ENCODE results near the gene TCF7L2.

Gene TCF7L2

DNA sequence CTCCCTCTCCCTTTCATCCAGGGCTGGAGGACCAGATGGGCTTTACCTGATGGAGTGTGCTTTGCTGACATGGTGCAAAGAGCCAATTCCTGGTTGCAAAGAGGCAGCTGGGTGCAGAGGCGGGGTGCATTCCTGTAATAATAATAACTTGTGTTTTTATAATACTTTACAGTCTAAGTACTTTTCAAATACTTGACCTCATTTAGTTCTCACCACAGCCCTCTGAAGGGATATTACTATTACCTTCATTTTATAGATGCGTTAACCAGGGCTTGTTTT lies 70.4 kb downstream of the TCF7L2 start:
- DNase-seq (ENCODE audit: insufficient read length, low spot score), result no peak
- FAIRE-seq, result no peak

DNA sequence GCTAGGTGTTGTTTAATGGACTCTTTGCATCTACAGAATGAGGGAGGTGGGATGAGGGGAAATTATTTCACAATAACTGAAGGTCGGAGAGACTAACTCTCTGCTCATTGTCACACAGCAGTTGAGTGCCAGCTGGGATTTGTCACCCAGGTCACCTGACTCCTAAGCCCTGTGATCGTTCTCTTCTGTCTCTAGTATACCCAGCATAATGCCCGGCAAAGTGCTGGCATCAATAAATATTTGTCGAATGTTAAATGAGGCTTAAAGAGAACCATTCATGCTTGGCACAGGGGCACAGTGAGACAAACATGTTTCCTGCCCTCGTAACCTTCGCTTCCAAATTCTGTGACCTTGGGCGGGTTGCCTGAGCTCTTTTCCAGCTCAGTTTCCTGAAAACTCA lies 70.8 kb downstream of the TCF7L2 start:
- DNase-seq (ENCODE audit: insufficient read length, low spot score) (no peak), FAIRE-seq (no peak)

DNA sequence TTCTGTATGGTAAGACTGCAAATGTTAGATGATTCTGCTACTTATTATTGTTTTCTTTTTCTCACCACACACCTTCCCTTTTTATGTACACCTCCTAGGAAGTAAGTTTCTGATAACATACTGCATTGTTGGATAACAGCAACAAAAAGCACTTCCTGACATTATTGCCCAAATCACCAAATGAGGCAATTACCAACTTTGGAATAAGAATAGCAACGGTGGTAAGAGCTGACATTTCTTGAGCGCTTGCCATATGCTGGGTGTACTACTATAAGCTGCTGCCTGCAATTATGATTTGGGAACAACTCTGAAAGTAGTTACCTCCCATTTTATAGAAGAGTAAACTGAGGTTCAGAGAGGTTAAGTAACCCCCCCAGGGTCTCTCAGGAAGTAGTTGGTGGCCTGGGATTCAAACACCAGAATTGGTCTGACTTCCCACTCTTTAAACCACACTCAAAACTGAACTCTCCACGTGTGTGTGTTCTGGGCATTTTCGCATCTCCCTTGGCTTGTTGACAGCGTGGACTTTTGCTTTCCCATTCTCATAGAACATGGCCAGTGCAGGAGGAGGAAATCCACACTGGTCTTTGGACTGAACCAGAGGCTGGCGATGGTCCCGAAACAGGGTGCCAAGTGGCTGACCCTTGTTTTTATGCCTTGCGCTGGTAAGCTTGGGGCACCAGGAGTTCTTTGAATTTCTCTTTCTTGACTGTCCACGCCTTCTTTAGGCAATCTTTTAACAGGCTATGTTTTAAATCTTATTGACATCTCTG lies 71.4 kb downstream of the TCF7L2 start:
- FAIRE-seq, result no peak
- no peak for DNase-seq (ENCODE audit: insufficient read length, low spot score)

DNA sequence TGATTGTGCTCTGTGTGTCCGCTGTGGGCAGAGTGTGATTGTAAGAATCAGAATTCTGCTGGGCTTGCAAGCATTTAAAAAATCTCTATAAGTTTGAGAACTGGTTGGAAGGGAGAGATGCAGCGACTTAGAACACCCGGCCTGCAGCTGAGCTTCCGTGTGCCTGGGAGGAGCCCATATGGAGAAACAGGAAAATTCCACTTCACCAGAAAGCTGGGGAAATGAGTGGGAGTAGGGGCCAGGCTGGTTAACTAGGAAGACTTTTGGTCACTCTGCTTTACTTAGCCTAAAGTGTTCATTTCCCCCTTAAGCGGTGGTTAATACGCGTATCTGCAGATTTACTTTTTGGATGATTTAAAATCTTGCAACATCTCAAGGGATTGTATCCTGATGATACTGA lies 72.2 kb downstream of the TCF7L2 start:
- DNase-seq (ENCODE audit: insufficient read length, low spot score), result no peak
- no peak for FAIRE-seq

DNA sequence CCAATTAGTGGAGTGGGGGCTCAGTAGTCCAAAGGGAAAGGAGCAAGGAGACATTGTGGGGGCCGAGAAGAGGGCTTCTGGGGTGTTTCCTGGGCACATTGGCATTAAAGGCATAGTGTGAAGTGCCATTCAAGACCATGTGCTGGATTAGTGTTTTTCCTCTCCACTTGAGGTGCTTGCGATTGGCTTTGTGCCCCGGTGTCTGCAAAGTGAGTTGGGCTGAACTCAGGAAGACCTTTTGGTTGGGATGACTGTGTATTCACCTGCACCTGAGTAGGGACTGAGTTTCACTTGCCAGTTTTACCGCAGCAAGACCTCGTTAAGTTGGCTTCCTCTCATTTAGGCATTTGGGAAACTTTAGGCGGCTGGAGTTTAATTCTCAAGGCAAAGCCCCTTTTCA lies 73.0 kb downstream of the TCF7L2 start:
- DNase-seq (ENCODE audit: insufficient read length, low spot score) (no peak), FAIRE-seq (no peak)

DNA sequence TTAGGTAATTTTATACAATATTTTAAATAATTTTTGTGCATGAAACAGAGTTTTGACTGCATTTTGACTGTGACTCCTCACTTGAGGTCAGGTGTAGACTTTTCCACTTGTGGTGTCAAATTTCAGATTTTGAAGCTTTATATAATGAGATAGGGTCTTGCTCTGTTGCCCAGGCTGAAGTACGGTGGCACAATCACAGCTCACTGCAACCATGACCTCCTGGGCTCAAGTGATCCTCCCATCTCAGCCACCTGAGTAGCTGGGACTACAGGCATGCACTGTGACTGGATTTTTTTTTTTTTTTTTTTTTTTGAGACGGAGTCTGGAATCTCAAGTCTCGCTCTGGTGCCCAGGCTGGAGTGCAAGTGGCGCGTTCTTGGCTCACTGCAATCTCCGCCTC lies 74.9 kb downstream of the TCF7L2 start:
- DNase-seq (ENCODE audit: insufficient read length, low spot score), result no peak
- no peak for FAIRE-seq

DNA sequence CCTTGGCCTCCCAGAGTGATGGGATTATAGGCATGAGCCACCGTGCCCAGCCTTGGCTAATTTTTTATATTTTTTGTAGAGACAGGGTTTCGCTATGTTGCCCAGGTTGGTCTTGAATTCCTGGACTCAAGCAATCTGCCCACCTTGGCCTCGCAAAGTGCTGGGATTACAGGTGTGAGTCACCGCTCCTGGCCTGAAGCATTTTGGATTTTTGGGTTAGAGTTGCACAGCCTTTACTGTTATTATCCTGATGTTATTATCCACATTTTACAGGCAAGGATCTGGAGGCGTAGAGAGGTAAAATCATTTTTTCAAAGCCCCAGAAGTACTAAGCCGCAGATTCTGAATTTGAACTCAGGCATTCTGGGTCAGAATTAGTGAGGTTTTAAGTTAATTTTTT lies 75.4 kb downstream of the TCF7L2 start:
- FAIRE-seq (no peak), DNase-seq (ENCODE audit: insufficient read length, low spot score) (no peak)

DNA sequence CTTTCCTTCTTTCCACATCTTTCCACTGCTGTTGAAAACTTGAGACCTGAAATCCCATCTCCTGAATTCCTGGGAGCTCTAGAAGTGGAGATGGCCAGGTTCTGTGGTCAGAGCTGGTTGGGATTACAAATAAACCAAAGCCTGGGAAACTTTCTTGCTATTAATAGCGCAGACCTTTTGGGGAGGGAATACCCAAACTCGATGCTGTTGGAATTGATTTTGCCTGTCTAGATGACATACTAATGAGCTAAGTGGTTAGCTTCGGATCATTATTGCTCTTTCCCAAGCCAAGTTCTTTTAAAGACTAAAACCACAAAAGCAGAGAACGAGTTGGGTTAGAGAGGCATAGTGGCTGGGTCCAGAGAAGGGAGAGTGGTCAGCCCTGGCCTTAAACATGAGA lies 76.6 kb downstream of the TCF7L2 start:
- DNase-seq (ENCODE audit: insufficient read length, low spot score), result no peak

DNA sequence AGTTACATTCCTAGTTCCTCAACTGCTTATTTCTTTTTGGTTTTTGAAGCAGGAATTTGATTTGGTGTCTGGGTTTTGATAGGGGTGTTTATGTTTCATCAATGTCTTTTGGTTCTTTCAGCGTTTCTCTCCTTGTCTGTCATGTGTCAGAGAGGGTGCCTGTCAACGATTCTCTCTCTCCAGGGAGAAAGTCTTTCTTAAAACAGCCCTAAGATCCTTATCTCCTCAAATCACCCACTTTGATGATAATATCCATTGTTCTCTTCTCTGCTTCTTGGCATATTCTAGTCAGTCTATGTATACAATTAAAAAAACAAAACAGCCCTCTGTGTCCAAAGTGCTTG lies 77.2 kb downstream of the TCF7L2 start:
- no peak for DNase-seq (ENCODE audit: insufficient read length, low spot score)
- FAIRE-seq, result no peak

More for the DNA sequence above, 76.6 kb downstream of the TCF7L2 start:
- FAIRE-seq, result no peak

DNA sequence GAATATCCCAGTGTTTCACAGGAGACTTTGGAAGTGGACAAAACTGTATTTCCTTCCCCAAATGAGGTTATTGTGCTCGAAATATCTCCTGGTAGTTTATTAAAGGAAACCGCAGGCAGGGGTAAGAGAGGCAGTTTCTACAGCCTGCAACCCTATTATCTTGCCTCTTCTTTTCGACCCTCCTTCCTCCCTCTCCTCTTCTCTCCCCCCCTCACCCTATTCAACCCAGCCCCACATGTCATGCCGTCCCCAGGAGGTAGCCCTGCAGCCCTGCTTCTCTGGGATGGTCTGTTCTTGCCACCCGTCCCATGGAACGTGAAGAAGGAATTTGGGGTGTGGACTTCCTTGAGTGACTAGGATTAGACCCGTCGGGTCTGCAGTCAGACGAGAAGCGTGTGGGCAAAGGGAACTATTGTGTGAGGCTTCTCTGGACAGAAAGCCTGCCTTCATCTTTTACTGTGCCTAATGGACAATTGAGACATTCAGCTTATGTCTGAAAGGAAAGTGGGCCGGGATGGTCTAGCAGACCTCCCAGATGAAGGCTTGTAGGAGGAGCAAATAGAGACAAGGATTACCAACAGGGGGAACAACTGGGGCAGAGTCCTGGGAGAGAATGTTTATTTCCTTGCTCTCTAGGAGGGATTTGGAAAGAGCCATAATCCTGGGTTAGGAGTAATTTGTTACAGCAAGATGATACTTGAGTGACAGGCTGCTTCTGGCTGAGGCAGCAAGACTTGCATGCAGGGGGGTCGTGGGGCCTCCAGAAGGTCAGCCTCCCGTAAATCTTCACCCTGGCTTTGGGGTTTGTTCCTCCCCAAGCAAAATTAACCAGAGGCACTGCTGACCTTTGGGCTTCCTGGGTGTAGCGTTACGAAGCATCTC lies 77.8 kb downstream of the TCF7L2 start:
- no peak for DNase-seq (ENCODE audit: insufficient read length, low spot score)
- no peak for FAIRE-seq

DNA sequence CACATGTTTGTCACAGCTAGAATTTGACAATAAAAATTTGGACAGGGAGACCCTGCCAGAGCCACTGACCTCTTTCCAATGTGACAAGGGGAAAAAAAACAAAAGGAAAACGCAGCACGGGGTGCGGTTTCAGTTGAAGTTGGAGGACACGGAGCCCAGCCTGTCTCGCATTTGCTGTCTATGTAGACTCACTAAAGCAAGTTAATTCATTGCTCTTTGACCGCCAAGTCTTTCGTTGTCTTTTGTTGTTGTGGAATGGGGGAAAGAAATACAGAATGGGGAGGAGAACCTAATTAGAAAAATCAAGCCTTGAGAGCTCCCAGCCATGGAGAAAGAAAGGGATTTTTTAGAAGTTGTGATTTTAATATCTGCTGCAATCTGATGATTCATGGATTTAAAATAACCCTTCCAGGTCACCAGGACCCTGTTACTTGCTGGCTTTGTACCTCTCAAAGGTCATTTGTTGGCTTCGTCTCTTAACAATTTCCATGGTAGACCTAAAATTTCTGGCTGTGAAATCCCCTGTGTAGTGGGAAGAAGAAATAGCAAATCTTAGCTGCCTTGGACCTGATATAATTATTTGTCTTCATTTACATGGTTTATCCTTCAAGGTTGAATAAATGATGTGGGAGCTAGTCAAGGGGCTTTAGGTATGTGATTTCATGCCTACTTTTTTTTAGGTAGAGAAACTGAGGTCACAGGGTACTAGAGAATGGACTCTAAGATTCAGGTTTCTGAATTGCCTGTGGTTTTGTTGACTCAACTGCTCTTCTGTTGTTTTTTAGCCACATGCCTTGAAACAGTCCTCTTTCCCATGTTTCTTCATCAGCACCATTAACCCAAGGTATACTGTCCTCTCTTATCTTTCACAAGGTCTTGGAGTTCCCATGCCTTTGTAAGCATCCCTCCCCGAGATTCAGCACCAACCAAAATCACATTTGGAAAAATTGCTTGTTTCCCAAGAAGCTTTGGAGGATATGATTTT lies 78.7 kb downstream of the TCF7L2 start:
- no peak for FAIRE-seq
- DNase-seq (ENCODE audit: insufficient read length, low spot score), result no peak

DNA sequence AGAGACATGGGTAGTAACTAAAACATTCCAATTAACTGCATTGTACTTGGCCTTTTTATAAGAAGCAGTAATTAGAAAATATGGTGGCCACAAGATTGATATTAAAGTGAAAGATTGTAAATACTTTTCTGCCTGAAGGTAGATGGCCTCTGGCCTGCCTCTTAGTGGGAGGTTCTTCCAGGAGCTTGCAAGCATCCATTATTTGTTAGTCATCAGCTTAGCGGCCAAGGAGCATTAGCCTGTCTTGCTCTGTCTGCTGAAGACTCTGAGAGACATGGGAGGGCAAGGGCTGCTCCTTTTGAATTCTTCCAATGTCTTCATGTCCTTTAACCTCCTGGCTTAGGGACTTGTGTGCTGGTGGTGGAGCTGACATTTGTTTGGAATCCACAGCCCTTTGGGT lies 80.4 kb downstream of the TCF7L2 start:
- DNase-seq (ENCODE audit: insufficient read length, low spot score) (no peak), FAIRE-seq (no peak)

DNA sequence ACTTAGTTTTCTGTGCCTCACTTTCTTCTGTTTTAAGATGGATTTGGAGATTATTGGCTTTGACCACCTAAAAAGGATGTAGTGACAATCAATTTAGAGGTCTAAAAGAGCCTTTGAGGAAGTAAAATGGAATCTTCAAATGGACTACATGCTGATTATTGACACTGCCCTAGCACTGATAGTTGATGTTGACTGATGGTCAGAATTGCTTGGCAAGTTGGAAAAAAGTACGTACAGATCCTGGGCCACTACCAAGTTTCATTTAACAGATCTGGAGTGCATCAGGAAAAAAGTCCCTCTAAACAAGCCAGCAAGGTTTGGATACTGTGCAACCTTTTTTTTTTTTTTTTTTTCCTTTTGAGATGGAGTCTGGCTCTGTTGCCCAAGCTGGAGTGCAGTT lies 81.1 kb downstream of the TCF7L2 start:
- DNase-seq (ENCODE audit: insufficient read length, low spot score) (no peak), FAIRE-seq (no peak)

DNA sequence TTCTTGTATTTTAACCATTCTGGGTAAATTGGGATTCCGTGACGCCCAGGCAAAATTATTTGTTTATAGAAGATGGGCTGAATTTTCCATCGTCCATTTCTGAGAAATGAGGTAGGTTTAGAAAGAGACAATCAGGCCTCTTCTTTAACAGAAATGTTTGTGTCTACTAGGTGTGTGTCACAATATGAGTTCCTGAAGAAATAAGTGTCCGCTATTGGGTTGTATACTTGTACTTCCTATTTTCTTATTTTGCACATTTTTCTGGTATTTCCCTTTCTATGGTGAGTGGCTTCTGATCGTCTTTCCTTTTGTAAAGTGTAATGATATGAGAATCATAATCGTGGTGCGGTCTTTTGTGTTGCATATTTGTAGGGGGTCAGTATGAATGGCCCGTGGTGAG lies 83.9 kb downstream of the TCF7L2 start:
- FAIRE-seq (no peak), DNase-seq (ENCODE audit: insufficient read length, low spot score) (no peak)

DNA sequence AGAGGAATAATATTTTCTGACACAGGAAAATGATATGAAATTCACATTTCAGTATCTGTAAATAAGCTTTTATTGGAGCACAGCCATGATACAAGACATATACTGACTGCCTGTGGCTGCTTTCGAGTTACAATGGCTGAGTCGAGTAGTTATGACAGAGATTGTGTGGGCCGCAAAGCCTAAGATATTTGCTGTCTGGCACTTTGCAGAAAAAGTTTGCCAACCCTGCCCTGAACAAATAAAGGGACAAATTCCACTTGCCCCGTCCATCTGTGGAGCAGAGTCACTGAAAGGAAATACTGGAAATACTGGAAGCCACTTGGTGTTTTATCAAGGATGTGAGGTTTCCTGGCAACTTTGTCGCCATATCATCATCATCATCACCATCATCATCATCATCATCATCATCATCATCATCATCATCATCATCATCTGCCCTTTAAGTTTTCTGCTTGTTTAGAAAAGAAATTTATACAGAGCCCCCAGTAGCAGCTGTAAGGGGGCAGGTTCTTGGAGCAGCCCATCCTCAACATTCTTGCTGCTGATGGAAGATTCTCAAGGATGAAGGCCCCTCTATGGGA lies 85.8 kb downstream of the TCF7L2 start:
- DNase-seq (ENCODE audit: insufficient read length, low spot score), result no peak
- FAIRE-seq, result no peak

DNA sequence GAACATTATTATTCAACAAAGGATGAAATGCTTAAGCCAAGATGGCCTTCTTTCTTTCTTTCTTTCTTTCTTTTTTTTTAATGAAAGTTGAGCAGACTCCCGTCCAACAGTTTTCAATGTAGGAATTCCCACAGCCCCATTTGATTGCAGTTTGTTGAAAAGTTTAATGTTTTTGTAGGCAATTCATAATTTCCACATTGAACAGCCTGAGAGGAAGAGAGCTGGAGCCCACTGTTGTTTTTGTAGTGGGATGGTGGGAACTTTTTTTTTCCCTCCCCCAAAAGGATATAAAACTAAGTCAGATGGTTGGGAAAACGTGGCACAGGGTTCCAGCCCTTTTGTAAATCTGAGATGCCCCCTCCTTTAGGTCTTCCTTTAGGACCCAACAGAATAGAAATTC lies 86.6 kb downstream of the TCF7L2 start:
- no peak for FAIRE-seq
- DNase-seq (ENCODE audit: insufficient read length, low spot score), result no peak

DNA sequence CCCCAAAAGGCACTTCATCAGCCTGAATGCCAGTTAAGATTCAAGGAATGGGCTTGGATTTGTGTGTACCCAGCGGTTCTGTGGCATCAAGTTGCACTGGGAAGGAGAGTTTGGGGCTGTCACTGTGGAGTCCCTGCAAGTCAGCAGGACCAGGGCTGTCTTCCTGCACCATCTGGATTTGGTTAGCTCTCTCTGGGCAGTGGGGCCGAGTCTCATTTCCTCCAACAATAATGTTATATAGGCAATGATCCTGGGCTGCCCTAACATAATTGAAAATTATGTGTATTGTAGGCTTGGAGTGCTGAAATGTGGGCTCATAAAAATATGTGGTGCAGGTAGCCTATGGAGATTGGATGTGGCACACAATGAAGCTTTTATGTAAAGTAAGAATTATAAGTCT lies 87.2 kb downstream of the TCF7L2 start:
- FAIRE-seq (no peak), DNase-seq (ENCODE audit: insufficient read length, low spot score) (no peak)

DNA sequence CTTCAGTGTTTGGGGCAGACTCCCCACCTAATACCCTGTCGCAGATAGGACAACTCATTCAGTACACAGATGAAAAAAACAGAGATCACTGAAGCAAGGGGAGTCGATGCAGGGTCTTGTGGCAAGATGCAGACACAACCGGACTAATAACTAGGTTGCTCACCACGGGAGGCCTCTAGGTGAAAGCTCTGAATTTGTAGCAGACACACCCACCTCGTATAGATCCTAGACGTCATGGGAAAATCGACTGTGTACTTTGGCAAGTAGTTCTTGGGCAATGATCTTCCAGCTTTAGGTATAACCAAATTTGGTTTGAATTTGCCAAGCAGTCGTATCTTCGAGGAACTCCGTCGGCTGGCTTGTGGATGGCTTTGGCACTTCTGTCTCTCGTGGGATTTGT lies 88.1 kb downstream of the TCF7L2 start:
- FAIRE-seq (no peak), DNase-seq (ENCODE audit: insufficient read length, low spot score) (no peak)

DNA sequence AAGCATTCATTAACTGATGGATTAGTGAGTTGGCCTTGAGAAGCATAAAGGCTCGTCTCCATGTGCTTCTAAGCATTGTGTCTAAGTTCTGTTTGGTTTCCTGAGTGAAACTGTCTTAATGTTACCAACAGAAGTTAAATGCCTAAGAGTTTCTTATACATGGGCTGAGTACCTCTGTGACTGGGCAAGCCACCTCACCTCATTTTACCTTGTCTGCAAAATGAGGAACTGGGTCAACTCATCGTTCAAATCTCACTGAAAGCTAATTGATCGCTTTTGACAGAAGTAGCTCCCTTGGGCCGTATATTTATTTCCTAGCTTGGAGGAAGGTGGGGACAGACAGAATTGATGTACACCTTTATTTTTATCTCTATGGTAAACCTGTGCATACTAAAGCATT lies 88.9 kb downstream of the TCF7L2 start:
- no peak for FAIRE-seq

DNA sequence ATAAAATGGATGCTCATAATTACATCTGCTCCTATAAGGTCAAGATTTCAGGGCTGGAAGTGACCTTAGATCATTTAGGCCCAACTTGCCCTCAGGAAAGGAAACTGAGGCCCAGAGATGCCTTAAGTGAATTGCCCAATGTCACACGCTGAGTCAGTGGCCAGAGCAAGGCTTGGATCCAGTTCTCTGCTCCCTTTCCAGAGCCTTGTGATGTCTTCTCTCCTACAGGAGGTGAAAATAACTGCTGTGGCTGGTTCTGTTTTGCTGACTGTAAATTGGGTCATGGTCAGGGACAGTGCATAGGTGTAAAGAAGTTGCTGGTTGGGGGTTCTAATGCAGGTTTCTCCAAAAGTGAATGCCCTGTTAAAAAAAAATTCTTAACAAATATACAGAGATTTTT lies 91.3 kb downstream of the TCF7L2 start:
- DNase-seq (ENCODE audit: insufficient read length, low spot score), result no peak
- FAIRE-seq, result no peak

More for the DNA sequence above, 88.9 kb downstream of the TCF7L2 start:
- no peak for DNase-seq (ENCODE audit: insufficient read length, low spot score)

Data from HTR-8/SVneo (cell line).